ENCODE measurements around the gene PCSK4.

Gene PCSK4

DNA sequence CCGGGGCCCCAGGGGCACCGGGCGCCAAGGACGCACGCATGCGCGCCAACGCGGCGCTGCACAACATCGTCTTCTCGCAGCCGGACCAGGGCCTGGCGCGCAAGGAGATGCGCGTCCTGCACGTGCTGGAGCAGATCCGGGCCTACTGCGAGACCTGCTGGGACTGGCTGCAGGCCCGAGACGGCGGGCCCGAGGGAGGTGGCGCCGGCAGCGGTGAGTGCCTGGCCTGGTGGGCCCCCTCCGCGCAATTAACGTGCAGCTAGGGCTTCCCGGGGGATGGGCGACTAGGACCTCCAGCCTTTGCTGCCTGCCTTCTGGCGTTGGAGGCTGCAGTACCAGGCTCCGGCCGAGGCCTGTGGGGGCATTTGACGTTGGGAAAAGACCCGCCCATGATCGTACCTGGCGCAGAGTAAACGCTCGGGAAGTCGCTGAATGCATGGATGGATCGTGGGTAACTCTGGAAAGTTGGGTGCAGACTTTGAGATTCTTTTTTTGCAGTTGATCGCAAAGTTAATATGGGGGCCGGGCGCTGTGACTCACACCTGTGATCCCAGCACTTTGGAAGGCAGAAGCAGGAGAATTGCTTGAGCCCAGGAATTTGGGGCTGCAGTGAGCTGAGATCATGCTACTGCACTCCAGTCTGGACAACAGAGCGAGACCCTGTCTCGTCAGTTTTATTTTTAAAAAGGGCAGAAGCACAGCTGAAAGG, 33.0 kb downstream of the PCSK4 start:
- DNase-seq (ENCODE audit: low read depth in 1 of 2, low spot score in 1 of 2) = no peak

DNA sequence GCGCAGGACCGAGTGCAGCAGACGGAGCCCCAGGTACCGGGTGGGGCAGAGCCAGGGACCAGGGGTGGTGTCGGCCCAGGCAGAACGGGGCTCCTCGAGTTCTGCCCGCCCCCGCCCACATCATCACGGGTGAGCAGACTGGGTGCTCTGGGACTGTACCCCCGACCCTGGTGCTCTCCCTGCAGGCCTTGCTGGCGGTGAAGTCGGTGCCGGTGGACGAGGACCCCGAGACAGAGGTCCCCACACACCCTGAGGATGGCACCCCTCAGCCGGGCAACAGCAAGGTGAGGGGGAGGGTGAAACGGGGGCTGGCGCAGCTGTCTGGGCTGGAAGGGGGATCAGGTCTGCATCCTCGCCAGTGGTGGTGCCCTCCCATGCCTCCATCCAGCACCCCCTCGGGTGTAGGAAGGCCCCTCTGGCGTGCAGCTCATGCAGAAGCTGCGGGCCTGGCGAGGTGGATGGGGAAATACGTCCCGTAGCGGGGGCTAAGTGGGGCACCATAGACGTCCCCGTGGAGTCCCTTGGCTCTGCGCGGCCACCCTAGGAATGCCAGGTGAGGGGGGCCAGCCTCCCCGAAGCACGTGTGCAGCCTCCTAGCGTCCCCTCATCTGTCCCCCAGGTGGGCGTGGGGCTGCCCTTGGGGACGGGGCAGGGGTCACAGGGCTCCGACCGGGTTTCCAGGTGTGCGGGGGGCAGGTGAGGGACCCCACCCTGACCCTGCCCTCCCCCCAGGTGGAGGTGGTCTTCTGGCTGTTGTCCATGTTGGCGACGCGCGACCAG, 33.8 kb downstream of the PCSK4 start:
- no peak for DNase-seq (ENCODE audit: low read depth in 1 of 2, low spot score in 1 of 2)

DNA sequence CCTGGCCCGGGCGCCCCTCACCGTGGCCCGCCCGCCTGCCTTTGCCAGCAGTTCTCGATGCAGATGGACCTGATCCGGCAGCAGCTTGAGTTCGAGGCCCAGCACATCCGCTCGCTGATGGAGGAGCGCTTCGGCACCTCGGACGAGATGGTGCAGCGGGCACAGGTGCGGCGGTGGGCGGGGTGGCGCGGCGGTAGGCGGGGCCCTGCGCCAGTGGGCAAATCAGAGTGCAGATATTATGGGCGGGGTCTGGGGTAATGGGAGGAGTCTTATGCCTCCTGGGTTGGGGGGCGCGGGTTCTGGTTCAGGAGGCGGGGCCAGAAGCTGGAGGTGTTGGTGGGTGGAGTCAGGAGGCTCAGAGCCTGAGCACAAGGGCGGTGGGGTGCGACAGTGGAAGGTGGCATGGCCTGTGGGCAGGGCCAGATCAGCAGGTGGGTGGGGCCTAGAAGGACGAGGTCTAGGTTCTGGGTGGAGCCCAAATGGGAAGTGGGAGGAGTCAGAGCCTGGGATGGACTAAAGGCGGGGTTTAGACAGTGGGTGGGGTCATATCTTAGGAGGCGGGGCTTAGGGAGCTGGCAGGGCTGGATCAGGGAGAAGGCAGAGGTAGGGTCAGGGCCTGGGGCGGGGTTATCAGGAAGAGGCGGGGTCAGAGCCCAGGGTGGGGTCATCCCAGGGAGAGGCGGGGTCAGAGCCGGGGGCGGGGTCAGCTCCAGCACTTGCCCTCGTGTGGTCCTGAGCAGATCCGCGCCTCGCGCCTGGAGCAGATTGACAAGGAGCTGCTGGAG, 34.6 kb downstream of the PCSK4 start:
- no peak for DNase-seq (ENCODE audit: low read depth in 1 of 2, low spot score in 1 of 2)

DNA sequence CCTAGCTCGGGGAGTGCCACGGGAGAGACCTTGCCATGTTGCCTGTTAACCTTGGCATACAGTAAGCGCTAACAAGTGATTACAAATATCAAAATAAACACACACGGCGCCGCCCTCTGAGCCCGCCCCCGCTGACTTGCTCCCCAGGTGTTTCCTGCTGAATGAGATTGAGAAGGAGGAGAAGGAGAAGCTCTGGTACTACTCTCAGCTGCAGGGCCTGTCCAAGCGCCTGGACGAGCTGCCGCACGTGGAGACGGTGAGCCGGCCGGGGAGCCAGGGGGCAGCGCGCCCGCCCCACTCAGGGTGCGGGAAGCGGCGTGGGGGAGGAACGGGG, 35.2 kb downstream of the PCSK4 start:
- no peak for DNase-seq (ENCODE audit: low read depth in 1 of 2, low spot score in 1 of 2)

DNA sequence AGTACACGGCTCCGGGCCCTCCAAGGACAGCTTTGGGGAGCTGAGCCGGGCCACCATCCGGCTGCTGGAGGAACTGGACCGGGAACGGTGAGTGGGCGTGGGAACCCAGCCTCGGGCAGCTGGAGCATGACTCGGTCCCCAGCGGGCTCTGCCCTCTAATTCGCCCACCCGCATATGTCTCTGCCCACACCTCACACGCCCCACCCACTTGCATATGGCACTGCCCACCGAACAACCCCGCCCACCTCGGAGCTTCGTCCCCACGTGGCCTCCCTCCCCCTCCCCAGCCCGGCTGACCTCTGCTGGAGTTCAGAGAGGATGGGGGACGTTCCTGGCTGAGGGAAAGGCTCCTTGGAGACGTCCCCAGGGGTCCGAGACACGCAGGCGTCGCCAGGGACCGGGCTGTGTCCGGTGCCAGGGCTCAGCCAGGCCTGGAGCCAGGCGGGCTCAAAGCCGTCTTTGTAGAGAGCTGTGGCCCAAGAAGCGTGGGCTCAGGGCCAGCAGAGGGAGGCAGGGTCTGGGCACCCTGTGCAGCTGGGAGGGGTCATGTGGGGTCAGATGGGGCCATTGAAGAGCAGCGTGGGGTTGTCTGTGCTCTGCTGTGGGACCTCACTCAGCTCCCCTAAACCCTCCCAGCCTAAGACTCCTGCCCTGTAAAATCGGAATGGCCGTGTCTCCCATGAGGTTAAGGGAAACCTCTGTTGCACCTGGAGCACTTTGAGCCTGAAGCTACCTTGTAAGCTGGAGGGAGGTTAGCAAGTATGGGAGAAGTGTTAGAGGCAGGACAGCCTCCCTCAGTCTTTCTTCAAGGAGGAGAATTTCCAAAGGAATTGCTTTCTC, 36.4 kb downstream of the PCSK4 start:
- DNase-seq (ENCODE audit: low read depth in 1 of 2, low spot score in 1 of 2) = no peak

DNA sequence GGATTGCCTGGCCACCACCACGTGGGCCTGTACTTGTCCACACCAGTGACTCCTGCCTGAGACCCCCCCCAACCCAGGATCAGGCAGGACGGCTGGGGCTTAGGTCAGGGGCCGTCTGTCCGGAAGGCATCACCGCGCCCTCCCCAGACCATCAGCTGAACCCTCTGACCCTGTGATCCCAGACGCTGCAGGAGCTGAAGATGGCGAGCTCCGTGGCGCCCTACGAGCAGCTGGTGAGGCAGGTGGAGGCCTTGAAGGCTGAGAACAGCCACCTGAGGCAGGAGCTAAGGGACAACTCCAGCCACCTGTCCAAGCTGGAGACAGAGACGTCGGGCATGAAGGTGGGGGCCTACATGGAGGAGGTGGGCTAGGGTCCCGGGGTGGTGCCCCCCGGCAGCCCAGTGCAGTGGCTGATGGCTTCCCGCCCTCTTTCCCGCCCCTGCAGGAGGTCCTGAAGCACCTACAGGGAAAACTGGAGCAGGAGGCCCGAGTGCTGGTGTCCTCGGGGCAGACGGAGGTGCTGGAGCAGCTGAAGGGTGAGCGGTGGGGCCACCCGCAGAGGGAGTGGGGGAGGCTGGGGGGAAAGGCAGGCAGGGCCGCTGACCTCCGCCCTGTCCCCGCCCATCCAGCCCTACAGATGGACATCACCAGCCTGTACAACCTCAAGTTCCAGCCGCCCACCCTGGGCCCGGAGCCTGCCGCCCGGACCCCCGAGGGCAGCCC, 37.2 kb downstream of the PCSK4 start:
- DNase-seq (ENCODE audit: low read depth in 1 of 2, low spot score in 1 of 2) = no peak

DNA sequence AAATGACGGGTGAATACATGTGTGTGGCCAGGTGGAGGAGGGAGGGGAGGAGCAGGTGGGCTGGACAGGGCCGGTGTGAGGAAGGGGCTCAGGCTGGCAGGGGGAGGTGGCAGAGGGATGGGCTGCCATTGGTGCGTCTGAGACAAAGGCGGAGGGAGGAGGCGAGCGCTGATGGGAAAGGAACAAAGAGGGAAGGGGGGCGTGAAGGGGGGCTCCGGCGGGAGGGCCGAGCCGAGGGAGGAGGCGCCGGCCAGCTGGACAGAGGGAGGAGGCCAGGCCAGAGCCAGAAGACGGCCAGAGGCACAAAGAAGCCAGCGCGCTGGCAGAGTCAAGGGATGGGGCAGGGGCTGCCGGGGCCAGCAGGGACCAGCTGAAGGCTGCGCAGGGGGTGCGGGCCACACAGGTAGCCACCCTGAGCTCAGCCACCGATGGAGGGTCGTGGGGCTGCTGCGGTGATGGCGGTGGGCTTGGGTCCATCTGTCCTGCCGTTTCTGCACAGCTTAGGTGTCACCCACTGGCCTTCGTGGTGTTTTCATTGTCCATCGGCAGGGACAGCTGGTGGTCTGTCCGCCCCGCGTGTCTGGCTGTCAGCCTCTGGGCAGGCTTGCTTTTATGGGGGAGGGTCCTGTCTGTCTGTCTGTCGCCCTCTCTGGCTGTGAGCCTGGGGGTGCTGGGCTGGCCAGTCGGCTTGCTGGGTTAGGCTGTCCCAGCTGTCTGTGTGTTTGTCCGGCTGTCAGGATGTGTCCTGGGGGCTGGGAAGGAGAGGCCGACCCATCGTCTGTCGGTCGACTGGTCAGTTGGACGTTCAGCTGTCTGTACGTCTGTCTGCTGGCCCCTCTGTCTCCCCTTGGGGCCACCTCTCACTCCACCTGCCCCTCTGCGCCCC, 38.0 kb downstream of the PCSK4 start:
- DNase-seq (ENCODE audit: low read depth in 1 of 2, low spot score in 1 of 2) = no peak

DNA sequence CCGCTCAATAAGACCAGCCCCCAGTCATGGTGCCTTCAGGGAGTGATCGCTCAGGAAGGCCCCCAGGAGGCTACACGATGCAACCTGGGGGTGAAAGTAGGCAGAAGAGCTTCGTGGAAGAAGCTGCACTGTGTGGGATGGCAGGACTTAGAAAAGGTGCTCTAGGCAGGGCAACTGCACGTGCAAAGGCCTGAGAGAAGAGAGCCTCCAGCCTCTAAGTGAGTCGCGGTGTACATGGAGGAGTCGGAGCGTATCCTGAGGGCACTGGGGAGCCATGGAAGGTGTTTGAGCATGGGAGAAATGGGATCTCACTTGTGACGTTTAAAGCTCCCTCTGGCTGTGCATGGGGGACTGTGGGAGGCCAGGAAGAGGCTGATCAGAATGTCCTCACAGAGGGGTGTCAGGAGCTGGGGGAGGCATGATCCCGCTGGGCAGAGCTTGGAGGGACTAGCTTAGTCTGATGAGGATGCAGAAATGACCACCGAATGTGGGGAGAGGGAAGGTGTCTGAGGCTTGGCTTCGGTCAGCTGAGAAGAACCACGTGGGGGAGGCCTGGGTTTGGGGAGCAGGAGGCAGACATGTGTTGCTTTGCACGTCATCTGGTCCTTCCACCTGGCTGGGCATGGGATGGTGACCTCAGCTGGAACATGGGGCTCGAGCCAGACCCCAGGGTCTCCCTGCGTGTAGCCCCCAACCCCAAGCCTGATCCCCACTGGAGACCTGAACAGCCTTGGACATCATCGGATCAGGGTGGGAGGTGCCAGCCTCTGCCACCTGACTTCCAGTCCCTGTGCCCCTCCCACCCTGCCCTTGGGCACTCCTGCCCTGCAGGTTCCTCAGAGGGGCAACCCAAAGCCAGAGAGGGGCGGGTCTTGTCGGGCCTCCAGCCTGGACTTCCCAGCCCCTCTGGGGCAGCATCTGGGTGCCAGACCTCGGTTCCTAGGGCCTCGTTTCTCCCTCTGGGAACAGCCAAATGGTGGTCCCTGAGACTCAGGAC, 39.1 kb downstream of the PCSK4 start:
- DNase-seq (ENCODE audit: low read depth in 1 of 2, low spot score in 1 of 2) = no peak

DNA sequence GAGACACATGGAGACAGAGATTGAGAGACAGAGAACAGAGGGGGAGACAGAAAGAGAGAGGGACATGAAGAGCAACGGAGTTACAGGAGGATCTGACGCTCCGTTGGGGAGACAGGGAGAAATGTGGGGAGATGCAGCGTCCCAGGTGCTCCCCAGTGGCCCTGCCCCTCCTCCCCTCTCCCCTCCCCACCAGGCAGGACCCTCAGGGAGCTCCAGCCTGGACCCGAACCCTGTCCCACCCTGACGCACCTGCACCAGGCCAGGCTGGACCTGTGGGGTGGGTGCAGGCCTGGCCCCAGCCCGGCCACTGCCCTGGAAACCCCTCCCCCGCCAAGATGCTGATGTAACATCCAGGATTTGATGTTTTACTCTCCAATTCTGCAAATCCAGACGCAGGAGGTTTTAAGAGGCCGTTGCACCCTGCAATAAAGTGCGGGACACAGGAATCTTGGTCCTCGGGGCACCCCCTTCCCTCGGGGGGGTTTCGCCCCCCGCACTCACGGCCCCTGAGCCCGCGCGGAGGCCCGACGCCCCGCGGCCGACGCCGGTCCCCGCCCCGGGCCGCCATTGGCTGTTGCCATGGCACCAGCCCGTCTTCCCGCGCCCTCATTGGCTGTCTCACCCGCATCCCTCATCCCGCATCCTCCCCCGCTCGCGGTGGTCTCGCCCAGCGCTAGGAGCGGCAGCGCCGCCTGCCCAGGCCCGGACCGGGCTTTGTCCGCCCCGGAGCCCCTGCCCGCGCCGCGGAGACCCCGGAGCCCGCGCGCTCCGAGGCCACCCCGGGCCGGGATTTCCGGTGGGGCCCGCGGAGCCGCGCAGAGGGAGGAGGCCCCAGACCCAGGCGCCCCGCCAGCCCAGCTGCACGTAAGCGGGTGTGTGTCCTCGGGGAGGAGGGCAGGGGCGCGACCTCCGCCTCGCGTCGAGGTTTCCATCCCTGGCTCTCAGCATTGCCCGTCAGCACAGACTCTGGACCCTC, 40.4 kb downstream of the PCSK4 start, which contains the start of gene APC2:
APC2 (plus strand) TSS at position 655 of the 976 bp plus-strand sequence. CDS start 2,881 bp downstream, outside the sequence.
- DNase-seq (ENCODE audit: low read depth in 1 of 2, low spot score in 1 of 2) = no peak

DNA sequence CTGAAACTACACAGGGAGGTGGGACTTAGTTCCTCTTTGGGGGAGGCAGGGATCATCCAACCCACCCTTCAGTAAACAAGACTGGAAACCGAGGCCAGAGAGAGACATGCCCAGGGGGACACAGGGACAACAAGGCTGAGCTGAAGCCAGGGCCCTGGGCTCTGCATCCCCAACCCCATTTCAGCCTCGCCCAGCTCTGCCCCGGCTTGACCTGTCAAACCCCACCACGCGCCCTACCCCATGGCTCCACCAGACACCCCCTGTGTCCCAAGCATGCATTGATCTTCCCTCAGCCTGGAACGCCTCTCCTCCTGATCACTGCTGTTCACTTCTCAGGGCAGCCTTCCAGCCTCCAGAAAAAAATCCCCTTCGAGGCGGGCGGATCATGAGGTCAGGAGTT, 42.2 kb downstream of the PCSK4 start:
- no peak for DNase-seq (ENCODE audit: low read depth in 1 of 2, low spot score in 1 of 2)

DNA sequence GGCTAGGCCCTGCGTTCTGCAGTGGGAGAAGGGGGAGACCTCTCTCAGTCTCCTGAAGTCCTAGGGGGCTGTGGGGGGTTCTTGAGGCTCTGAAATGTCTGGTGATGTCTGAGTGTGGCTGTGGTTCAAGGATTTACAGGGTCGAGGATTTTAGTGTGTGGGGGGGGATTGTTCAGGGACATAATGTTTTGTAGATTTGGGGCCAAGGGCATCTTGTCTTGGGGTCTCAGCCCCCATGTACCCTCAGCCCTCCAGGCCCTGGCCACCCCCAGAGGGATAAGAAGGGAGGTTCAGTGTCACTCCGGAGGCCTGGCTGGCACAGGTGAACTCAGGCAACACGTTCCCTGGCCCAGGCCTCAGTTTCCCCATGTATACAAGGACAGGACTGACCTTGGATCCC, 42.6 kb downstream of the PCSK4 start:
- no peak for DNase-seq (ENCODE audit: low read depth in 1 of 2, low spot score in 1 of 2)

DNA sequence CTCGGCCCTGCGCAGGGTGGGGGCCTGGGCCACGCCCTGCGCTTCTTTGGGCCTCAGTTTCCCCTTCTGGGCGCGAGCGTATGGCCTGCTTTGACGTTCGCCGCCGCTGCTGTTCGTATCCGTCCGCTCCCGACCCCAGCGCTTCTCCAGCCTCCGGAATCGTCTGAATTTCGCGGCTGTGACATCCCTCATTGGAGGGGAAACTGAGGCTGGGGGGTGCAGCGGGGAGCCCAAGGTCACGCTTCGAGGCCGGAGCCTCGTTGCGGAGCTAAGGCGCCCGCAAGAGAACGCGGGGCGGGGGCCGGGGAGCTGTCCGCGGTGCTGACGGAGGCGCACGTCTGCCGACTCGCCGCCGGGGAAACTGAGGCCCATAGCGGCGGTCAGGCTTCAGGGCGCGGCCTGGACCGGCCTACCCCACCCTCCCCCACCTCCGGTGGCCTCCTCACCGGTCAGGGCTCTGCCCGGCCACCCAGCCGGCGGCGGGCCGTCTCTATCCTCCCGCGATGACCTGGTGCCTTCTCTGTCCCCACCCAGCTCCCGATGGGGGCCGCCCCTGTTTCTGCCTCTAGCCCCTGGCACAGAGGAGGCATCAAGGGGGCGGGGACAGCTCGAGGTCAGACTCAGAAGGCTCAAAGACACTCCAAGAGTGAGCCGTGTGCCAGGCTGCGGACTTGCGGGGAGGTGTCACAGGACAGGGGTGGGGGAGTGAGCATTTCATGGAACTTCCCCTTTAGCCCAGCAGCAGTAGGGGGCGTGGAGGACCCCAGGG, 43.3 kb downstream of the PCSK4 start:
- no peak for DNase-seq (ENCODE audit: low read depth in 1 of 2, low spot score in 1 of 2)

DNA sequence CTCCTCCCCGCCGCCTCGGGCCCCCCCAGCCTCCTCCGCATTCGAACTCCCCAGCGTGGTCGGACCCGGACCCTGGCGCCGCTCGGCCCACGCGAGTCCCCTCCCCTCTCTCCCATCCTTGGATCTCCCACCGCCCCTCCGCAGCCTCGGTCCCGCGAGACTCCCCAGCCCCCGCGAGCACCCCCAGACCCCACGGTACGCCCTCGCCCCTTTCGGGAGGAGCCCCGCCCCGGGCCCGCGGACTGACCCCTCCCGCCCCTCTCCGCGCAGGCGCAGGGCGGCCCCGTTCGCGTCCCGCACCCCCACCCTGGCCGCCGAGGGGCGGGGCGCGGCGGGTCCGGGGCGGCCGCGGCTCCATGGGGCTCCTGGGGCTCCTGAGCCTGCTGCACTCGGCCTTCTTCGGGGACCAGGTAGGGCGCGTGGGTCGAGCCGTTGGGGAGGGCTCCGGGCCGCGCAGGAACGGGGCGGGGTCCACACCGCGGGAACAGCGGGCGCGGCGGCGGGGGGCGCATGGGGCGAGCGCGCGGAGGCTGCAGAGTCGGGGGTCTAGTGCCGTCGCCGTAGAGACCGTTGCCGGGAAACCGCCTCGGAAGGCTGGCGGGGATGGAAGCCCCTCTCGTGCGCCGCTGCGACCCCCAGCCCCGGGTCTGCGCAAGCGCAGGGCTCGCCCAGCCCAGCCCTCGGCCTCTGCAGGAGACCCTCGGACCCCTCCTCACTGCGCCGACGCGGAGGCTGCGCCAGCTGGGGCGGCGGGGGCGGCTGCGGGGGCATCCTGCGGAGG, 44.0 kb downstream of the PCSK4 start:
- no peak for DNase-seq (ENCODE audit: low read depth in 1 of 2, low spot score in 1 of 2)

DNA sequence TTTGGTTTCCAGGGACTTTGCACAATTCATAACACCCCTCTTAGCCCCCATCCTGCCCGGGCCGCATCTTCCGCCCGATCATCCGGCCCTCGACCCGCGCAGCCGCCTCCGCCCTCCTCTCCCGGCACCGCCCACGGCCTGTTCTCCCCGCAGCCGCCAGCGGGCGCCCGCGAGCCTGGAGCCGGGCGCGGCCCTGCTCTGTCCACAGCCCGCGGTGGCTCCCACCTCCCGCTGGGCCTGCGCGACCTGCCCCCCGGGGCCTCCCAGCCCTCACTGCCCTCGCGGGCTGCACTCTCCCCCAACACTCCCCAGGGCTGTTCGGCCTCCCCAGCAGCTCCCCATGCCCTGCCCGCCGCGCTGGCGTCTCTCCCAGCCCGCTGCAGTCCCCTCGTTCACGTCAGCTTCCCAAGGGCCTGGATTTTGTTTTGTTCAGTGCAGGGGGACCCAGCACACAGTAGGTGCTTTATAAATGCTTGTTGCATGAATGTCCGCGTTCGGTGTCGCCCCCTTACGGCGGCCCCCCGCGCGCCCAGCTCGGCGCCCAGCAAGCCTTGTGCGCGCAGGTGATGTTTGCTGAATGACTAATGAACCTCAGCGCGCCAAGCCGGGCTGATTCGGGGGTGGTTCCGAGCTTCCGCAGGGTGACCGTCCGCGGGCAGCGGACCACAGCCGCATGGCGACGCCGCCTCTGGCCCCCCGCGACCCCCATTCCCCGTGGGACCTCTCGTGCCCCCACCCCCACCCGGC, 44.8 kb downstream of the PCSK4 start:
- DNase-seq (ENCODE audit: low read depth in 1 of 2, low spot score in 1 of 2) = peak; percentile 60 to 72

All from stimulated activated CD4-positive, alpha-beta T cell treated with anti-CD3 and anti-CD28 coated beads, Interleukin-15, amount 100 ng/mL, for 1 hour (primary cell).